Renal cortical epithelial cell (primary cell): ENCODE measurements around the gene RXFP3. TPM values are rescaled to one million over a fixed set of nuclear protein-coding genes. Genes with fewer than 3 reads are reported as not detected.
"Not testable (repeated sequence)": the region's sequence is repeated elsewhere in the genome, so short reads cannot be mapped to it uniquely, and the experiment has no call there.

Experiments
- DNase-seq: peaks from one replicate; pipeline ENCODE4 v3.0.0-alpha.2; 2011; ENCODE audit warnings: low read depth
- total RNA-seq: library from RNA; depleted of rRNA; stranded (reverse); fragments of >200 nt; gene quantifications from 2 replicates; pipeline ENCODE4 v1.2.3, GENCODE V29; 2014

Gene RXFP3, protein sequence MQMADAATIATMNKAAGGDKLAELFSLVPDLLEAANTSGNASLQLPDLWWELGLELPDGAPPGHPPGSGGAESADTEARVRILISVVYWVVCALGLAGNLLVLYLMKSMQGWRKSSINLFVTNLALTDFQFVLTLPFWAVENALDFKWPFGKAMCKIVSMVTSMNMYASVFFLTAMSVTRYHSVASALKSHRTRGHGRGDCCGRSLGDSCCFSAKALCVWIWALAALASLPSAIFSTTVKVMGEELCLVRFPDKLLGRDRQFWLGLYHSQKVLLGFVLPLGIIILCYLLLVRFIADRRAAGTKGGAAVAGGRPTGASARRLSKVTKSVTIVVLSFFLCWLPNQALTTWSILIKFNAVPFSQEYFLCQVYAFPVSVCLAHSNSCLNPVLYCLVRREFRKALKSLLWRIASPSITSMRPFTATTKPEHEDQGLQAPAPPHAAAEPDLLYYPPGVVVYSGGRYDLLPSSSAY
- 0.17 TPM in 1 of 2 replicates, not detected in the other for total RNA-seq

GRCh38 chr5:33936381-33937016 lies at the start of gene RXFP3:
RXFP3 (plus strand) TSS chr5:33936386; CDS start chr5:33936741, 355 bp downstream.
- peak; percentile 3 for DNase-seq

GRCh38 chr5:33887268-33887667 lies 48.9 kb upstream of the RXFP3 start:
- no peak for DNase-seq

DNA sequence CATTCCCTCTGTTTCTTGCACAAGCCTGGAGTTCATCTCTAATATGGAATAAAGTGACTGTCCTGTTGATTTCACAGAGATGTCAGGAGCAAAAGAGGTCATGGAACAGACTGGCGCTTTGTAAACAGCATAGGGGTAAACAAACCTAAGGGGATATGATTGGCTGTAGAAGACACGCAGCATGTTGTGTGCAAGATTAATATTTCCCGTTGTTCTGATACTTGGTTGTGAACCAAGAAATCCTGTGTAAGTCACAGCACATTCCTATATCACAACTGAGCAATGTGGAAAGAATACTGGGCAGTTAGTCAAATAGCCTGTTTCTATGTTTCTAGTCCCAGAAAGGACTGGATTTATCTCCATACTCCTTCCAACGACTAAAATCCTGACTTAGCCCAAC lies 47.6 kb upstream of the RXFP3 start:
- no peak for DNase-seq

- no peak for DNase-seq
Observed at GRCh38 chr5:33890131-33891032, 45.8 kb upstream of the RXFP3 start.

DNA sequence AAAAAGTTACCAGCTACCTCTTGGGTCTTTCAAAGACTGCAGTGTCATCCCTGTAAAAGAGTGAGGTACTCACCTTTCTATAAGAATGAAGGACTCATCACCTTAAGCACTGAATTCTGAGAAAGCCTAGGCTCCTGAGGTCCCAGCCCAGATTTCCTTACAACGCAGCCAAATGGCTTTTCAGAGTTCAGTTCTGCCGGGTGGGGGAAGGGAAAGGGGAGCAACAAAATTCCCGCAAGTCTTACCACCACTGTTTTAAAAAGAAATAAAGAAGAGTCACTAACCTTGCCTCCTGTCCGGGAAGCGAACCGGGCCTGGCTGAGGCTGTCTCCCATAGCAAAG lies 44.8 kb upstream of the RXFP3 start:
- DNase-seq = no peak

DNA sequence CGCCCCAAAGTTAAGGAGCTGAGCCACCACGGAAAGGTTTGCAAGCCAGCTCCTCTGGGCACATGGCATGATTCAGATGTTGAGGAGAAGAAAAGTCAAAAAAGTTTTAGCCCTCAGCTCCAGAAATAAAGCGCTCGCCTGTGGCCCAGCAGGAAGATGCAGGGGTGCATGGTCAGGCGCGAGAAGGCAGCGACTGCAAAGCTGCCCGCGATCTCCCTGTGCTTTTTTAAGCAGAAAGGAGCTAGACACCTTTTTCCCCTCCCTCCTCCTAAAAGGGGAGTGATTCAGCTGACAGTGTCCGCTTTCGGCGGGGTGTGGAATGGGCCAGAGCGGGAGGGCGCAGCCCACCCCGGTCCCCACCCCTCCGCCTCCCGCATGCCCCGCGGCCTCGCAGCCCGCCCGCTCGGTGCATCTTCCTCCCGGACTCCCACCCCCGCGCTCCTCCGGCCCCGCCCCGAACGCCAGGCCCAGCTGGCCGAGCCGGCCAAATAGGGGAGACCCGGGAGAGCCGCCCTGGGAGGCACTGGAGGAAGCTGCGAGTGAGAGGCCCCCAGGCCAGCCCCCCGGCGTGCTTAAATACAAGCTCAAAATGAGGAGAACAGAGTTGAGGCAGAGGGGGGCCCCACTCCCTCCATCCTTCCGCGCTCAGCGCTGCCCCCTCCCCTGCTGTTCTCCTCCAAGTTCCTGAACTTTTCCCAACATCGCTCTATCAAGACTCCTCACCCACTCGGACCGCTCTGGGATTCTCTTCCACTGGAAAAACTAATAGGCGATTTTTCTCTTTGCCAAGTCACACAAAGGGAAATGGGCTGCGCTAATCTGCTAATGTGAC lies 44.2 kb upstream of the RXFP3 start, which contains the start of gene ADAMTS12:
TSS of gene ADAMTS12 (minus strand) at position 203 of the 832 bp plus-strand sequence. CDS start at position 69, 134 bp downstream.
- no peak for DNase-seq

DNA sequence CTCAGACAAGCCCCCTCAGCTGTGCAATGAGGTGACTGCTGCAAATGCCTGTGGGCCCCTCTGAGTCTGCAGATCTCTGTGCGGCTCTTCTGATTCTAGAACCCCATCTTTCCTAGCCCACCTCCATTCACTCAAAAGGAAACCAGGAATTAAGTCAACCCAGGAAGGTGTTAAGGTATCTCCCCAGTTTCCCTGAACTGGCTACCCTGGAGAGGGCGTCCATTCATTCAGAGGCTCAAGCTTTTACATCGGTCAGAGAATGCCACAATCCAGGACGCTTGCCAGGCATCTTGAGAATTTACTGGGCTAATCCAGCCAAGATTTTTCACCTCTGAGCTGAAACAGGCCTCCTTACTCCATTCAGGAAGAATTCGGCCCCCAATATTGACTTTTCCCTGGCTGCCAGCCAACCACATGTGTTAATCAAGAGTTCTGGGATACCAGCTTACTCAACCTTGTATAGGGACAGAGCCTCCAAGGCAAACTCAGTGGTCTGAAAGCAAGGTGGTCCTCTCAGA lies 43.5 kb upstream of the RXFP3 start:
- DNase-seq = peak; percentile 93

DNA sequence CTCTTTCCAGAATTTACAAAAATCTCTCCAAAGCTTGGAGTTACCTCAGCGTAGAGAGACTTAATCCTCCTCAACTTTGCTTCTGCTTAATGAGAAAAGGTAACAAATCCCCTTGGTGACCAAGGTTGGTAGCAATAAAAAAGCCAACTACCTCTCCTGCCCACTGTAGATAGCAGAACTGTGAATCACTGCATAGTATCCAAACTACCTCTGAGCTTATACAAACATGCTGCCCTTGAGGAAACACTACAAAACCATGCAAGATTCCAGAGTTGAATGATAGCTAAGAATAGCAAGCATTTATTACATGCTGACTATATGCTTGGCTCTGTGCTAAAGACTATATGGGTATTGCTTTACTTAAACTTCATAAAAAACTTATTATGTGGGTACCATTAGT lies 41.6 kb upstream of the RXFP3 start:
- DNase-seq = peak; percentile 87

DNA sequence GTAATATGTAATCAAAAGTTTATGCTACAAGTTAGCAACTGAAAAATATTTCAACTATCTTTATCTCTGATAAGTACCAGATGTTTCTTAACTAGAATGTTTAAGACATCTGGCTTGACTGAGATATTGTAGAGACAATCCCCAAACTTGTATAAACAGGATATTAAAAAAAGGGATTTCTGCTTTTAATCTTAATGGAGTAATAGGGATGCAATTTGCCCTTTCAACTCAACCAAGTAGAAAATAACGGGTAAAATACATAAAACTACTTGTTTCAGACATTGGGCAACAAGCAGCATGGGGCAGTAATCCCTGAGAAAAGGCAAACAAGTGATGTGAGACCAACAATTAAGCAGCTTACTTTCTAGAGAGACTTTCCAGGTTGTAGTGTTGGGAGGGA lies 35.0 kb upstream of the RXFP3 start:
- DNase-seq = no peak

DNA sequence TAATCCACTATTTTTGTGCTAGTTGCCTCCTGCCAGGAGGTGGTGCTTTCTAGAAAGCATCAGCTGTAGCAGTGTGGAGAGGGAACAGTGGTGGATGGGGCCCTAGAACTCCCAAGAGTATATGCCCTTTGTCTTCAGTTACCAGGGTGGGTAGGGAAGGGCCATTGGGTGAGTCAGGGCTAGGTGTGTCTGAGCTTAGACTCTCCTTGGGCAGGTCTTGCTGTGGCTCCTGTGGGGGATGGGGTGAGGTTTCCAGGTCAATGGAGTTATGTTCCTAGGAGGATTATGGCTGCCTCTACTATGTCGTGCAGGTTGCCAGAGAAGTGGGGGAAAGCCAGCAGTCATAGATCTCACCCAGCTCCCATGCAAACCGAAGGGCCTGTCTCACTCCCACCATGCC lies 33.1 kb upstream of the RXFP3 start:
- no peak for DNase-seq

GRCh38 chr5:33905381-33905780 lies 30.8 kb upstream of the RXFP3 start:
- no peak for DNase-seq

DNA sequence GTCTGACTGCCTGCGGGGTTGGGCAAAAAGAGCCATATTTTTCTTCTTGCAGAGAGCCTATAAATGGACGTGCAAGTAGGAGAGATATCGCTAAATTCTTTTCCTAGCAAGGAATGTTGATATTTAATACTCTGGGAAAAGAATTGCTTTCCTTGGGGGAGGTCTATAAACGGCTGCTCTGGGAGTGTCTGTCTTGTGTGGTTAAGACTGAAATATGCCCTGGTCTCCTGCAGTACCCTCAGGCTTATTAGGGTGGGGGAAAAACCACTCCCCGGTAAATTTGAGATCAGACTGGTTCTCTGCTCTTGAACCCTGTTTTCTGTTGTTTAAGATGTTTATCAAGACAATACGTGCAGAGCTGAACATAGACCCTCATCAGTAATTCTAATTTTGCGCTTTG lies 29.9 kb upstream of the RXFP3 start:
- DNase-seq = not testable (repeated sequence)

DNA sequence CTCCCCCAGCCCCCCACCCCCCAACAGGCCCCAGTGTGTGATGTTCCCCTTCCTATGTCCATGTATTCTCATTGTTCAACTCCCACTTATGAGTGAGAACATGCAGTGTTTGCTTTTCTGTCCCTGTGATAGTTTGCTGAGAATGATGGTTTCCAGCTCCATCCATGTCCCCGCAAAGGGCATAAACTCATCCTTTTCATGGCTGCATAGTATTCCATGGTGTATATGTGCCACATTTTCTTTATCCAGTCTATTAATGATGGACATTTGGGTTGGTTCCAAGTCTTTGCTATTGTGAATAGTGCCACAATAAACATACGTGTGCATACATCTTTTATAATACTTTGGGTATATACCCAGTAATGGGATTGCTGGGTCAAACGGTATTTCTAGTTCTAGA lies 21.3 kb upstream of the RXFP3 start:
- DNase-seq = not testable (repeated sequence)

- no peak for DNase-seq
Observed at GRCh38 chr5:33921002-33921401, 15.2 kb upstream of the RXFP3 start.

DNA sequence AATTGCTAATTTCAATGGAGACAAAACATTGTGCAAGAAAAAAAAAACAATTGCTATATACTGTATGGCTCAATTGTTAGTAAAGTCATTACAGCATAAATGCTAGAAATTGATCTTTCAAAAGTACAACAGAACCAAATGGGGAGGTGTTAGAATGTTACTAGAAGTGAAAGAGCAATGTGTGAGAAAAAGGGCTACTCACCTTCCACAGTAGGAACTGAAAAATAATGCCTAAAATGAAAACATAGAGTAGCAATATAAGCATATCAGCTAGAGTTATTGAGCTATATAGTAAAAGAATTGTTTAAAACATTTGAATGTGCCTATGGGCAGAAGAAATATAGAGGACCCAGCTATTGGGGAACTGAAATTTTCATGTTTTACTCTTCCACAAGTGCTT lies 10.9 kb upstream of the RXFP3 start:
- DNase-seq = no peak

DNA sequence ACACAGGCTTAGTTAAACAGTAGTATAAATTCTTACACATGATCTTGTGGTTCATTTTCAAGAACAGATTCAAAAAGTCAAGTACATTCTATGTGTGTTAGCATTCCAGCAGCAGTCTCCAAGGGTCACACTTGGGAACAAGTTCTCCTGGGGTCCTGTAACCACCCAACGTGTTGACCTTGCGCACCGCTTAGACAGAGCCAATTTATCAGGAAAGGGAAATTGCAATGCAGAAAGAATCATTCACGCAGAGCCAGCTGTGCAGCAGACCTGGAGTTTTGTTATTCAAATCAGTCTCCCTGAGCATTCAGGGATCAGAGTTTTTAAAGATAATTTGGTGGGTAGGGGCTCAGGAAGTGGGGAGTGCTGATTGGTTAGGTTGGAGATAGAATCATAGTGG lies 8.5 kb upstream of the RXFP3 start:
- DNase-seq = peak; percentile 15

DNA sequence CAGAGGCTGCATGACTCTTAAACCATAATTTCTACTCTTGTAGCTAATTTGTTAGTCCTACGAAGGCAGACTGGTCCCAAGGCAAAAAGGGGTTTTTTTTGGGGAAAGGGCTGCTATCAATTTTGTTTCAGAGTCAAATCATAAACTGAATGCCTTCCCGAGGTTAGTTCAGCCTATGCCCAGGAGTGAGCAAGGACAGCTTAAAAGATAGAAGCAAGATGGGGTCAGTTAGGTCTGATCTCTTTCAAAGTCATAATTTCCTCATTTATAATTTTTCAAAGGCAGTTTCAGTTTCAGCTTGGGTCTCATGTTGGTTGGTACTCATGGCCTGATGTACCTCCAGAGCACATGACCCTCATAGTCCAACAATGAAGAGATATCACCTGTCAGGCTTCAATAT lies 7.9 kb upstream of the RXFP3 start:
- no peak for DNase-seq

DNA sequence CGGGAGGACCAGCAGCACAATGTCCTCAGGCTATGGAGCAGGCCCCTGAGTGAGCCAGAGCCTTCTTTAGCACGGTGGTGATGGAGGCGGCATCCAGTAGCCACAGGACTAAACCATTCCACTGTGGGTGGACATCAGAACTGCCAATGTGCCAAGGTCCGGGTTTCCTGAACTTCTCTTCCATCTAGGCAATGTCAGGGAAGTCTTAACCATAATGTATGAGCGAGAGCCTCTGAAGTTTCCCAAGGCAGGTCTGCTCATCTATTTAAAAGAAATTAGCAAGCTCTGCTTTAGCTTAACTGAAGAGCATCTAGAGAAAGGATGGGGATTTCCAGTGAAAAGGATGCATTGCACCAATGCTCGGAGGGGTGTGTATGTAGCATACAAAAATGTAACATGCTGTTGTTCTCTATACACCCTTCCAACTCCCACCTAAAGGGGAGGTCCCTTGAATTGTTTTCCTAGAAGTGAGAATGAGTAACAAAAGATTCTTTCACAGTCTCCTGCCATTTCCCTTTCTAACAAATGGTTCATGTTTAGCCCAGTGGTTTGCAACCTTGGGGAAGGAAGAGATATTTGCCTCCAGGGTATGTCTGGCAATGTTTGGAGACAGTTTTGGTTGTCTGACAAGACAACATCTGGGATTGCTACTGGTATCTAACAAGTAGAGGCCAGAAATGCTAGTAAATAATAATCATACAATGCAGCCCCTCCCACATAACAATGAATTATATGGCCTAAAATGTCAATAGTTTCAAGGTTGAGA lies 6.1 kb upstream of the RXFP3 start:
- no peak for DNase-seq

DNA sequence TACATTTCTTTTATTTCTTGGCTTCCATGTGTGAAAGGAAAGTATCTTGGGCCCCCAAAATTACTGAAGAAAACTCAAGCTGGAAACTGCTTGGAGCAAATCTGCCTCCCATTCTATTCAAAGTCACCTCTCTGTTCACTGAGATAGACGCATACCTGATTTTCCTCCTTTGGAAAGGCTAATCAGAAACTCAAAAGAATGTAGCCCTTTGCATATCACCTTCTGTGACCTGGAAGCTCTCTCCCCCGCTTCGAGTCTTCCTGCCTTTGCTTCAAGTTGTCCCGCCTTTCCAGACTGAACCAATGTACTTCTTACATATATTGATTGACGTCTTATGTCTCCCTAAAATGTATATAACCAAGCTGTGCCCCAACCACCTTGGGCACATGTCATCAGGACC lies 5.0 kb upstream of the RXFP3 start:
- DNase-seq = no peak

- DNase-seq = no peak
Observed at GRCh38 chr5:33933723-33934169, 2.4 kb upstream of the RXFP3 start.
